Neutrophil (primary cell): ENCODE results near the gene ICAM3.

ENCODE experiments used
- H3K27ac ChIP-seq: fragments of 200-600 bp; sonication (generic); 2 replicates; pipeline ENCODE4 v1.5.1; 2016; ENCODE audit warnings: mild to moderate bottlenecking, moderate library complexity
- H3K27me3 ChIP-seq: fragments of 200-600 bp; sonication (generic); 2 replicates; pipeline ENCODE4 v1.6.0; 2016; ENCODE audit warnings: mild to moderate bottlenecking
- H3K36me3 ChIP-seq: fragments of 200-600 bp; sonication (generic); 2 replicates; pipeline ENCODE4 v1.5.1; 2017
- H3K4me1 ChIP-seq, 2 experiments: fragments of 200-600 bp in 1 of 2; sonication (generic) in 1 of 2; 1 replicate in 1 of 2; 2 replicates in 1 of 2; pipeline versions ENCODE4 v1.5.1 to v1.6.1; 2013 to 2016; ENCODE audit warnings: low read depth in 1 of 2, low read length in 1 of 2, mild to moderate bottlenecking in 1 of 2, moderate library complexity in 1 of 2; ENCODE audit not compliant: control insufficient read depth in 1 of 2, insufficient read depth in 1 of 2
- H3K4me3 ChIP-seq, 2 experiments: fragments of 200-600 bp in 1 of 2; sonication (generic) in 1 of 2; 1 replicate in 1 of 2; 2 replicates in 1 of 2; pipeline ENCODE4 v1.5.1; 2013 to 2016; ENCODE audit warnings: low read depth in 1 of 2, low read length in 1 of 2, mild to moderate bottlenecking in 1 of 2, moderate library complexity in 1 of 2
- H3K9me3 ChIP-seq: fragments of 200-600 bp; sonication (generic); 2 replicates; pipeline ENCODE4 v1.5.1; 2016
- CTCF ChIP-seq: fragments of 200-600 bp; sonication (generic); IDR thresholded peaks from 2 replicates; pipeline ENCODE4 v1.5.1; 2016; ENCODE audit warnings: antibody characterized with exemption

The ICAM3 gene

GRCh38 chr19:10316229-10317044 is 23.0 kb downstream of the ICAM3 start:
- Histone ChIP-seq H3K4me3 (peak overlapping the region; percentile 67 to 73), H3K36me3 (peaks cover 56% of the 10 kb centered on the region), H3K27me3 (peaks cover 8% of the 10 kb centered on the region), H3K4me1 (peaks cover 10 to 11% of the 10 kb centered on the region in 2 experiments), H3K9me3 (no peaks in the 10 kb centered on the region), H3K27ac (peak overlapping the region; percentile 52)
- TF ChIP-seq CTCF: no peak

- peaks cover 47% of the 10 kb centered on the region for H3K36me3 ChIP-seq
- peak within 1 kb of the TSS; percentile 67 to 73 for H3K4me3 ChIP-seq
- peak within 1 kb of the TSS; percentile 52 for H3K27ac ChIP-seq
Measured at GRCh38 chr19:10315335-10316214, 23.8 kb downstream of the ICAM3 start, which contains the start of gene FDX2. Gene FDX2 (minus strand): TSS chr19:10316015. CDS start chr19:10315996, 19 bp downstream.

GRCh38 chr19:10309423-10309822 is 30.0 kb downstream of the ICAM3 start, which contains the start of gene ZGLP1:
Gene ZGLP1 (minus strand): TSS chr19:10309815.
- no peaks in the 10 kb centered on the region for H3K27me3 ChIP-seq

More at GRCh38 chr19:10315335-10316214, 23.8 kb downstream of the ICAM3 start, which contains the start of gene FDX2:
- Histone ChIP-seq H3K27me3 (peaks cover 8% of the 10 kb centered on the region), H3K4me1 (peaks cover 10 to 11% of the 10 kb centered on the region in 2 experiments), H3K9me3 (no peaks in the 10 kb centered on the region)
- no peak for TF ChIP-seq CTCF

DNA sequence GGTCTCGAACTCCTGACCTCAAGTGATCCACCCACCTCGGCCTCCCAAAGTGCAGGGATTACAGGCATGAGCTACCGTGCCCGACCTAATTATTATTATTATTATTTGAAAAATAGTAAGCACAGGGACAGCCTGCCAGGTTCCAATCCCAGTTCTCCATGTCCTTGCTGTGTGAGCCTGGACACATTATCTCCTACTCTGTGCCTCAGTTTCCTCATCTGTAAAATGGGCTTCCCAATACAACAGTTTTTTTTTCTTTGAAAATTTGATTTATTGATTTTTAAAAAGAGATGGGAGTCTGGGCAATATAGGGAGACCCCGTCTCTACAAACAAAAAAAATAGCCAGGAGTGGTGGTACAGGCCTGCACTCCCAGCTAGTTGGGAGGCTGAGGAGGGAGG is 33.1 kb downstream of the ICAM3 start:
- H3K36me3 ChIP-seq: no peaks in the 10 kb centered on the region

More at GRCh38 chr19:10309423-10309822, 30.0 kb downstream of the ICAM3 start, which contains the start of gene ZGLP1:
- no peaks in the 10 kb centered on the region for H3K9me3 ChIP-seq
- H3K4me1 ChIP-seq: peaks cover 9 to 15% of the 10 kb centered on the region in 2 experiments
- H3K27ac ChIP-seq: no peak within 1 kb of the TSS
- no peak within 1 kb of the TSS for H3K4me3 ChIP-seq
- no peaks in the 10 kb centered on the region for H3K36me3 ChIP-seq
- no peak for TF ChIP-seq CTCF

More for the DNA sequence above, 33.1 kb downstream of the ICAM3 start:
- no peaks in the 10 kb centered on the region for H3K27me3 ChIP-seq
- peaks cover 9 to 15% of the 10 kb centered on the region in 2 experiments for H3K4me1 ChIP-seq
- TF ChIP-seq CTCF: no peak
- H3K4me3 ChIP-seq: no peak overlapping the region
- no peak overlapping the region for H3K27ac ChIP-seq
- no peaks in the 10 kb centered on the region for H3K9me3 ChIP-seq
